Measurements from ENCODE around the gene CRYZL1.
A peak's percentile ranks its signal among the peaks of the same experiment; 100 is the strongest.
"Not testable (repeated sequence)": the region's sequence is repeated elsewhere in the genome, so short reads cannot be mapped to it uniquely, and the experiment has no call there.

CRYZL1 gene

DNA sequence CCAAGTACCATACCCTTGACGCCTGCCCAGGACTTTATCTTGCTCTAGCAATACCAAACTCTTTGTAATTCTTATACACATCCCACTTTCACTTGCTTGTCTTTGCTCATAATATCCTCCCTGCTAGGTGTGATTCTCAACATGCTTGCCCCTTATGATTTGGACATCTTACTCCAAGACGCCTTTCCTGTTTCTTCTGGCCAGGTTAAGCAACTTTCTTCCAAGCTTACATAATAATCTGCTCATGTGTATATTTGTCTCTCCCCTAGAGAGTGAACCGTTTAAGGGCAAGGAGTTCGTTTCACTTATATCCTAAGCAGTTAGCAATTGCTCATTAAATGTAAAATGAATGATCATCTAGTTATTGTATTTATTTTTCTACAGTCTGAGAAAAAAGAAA is 21.8 kb downstream of the CRYZL1 start:
- no peak overlapping the region for H2AK5ac ChIP-seq (ENCODE audit: low read depth, low read length)
- no peak overlapping the region for H2BK12ac ChIP-seq (ENCODE audit: low read length)
- no peaks in the 10 kb centered on the region for H3K79me1 ChIP-seq (ENCODE audit: low read depth, low read length)
- no peak overlapping the region for H2BK120ac ChIP-seq (ENCODE audit: low read depth, low read length)
- H3K9ac ChIP-seq (ENCODE audit: low read depth, low read length, poor library complexity): no peak overlapping the region
- H3K23ac ChIP-seq (ENCODE audit: low read depth, low read length, poor library complexity): no peak overlapping the region
- H2AFZ ChIP-seq (ENCODE audit: low read length): no peak overlapping the region
- H3K27me3 ChIP-seq (ENCODE audit: control insufficient read depth in 3 of 3, insufficient read depth in 3 of 3, low read depth in 1 of 3, low read length in 3 of 3): no peaks in the 10 kb centered on the region
- no peak overlapping the region for H2BK15ac ChIP-seq (ENCODE audit: low read length)
- H3K4me3 ChIP-seq (ENCODE audit: low read length in 2 of 2): no peak overlapping the region
- no peak overlapping the region for H3K4me2 ChIP-seq (ENCODE audit: insufficient read depth, low read length, poor library complexity, severe bottlenecking)
- no CpG with 5 or more reads among the region's 4 CpGs for WGBS, 2 donors (ENCODE audit: extremely low coverage in 2 of 2, insufficient read length in 2 of 2, insufficient replicate concordance in 1 of 2)
- peaks cover 3 to 78% of the 10 kb centered on the region in 2 donors for H3K36me3 ChIP-seq (replicated peaks in 1 of 2; ENCODE audit: control insufficient read depth in 2 of 2, insufficient read depth in 2 of 2, low read length in 2 of 2)
- no peak overlapping the region for H4K8ac ChIP-seq (ENCODE audit: low read depth, low read length)
- no peak for DNase-seq (ENCODE audit: low spot score)
- H3K4me1 ChIP-seq (ENCODE audit: control insufficient read depth in 2 of 2, insufficient read depth in 1 of 2, low read depth in 1 of 2, low read length in 2 of 2): peaks cover 4 to 7% of the 10 kb centered on the region in 2 donors
- no peak overlapping the region for H3K14ac ChIP-seq (ENCODE audit: low read length)
- H3K9me3 ChIP-seq (replicated peaks in 1 of 2; ENCODE audit: control insufficient read depth in 2 of 2, insufficient read depth in 1 of 2, low read depth in 1 of 2, low read length in 2 of 2): peaks cover 0 to 1% of the 10 kb centered on the region in 2 donors
- no peak overlapping the region for H2BK5ac ChIP-seq (ENCODE audit: low read length)
- no peak overlapping the region for H3K18ac ChIP-seq (ENCODE audit: low read length)
- H4K91ac ChIP-seq (ENCODE audit: low read depth, low read length, poor library complexity): no peak overlapping the region
- no peak overlapping the region for H3K4ac ChIP-seq (ENCODE audit: low read length)
- H3K27ac ChIP-seq (replicated peaks; ENCODE audit: low read length): no peak overlapping the region

DNA sequence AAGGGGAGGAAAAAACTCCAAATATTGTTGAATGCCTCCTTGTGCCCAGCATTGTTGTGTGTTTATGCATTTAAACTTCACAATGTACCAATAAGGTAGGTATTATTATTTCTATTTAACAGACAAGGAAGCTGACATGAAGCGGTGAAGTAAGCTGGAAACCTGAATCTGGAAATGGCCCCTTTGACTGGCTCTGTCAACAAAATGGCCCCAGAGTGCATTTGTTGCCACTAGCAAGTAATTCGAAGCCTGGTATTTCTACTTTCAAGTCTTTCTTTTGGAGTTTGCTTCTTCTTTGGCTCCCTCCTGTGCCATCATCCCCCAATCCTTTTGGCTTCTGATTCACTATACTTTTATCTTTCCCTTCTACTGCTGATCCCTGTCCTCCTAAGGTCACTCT is 23.1 kb downstream of the CRYZL1 start:
- Histone ChIP-seq H3K36me3 (replicated peaks in 1 of 2; ENCODE audit: control insufficient read depth in 2 of 2, insufficient read depth in 2 of 2, low read length in 2 of 2) (peaks cover 5 to 75% of the 10 kb centered on the region in 2 donors), H2BK5ac (ENCODE audit: low read length) (no peak overlapping the region), H2BK12ac (ENCODE audit: low read length) (no peak overlapping the region), H3K4me2 (ENCODE audit: insufficient read depth, low read length, poor library complexity, severe bottlenecking) (no peak overlapping the region), H3K4ac (ENCODE audit: low read length) (no peak overlapping the region), H2BK15ac (ENCODE audit: low read length) (no peak overlapping the region), H2AFZ (ENCODE audit: low read length) (no peak overlapping the region), H3K9me3 (replicated peaks in 1 of 2; ENCODE audit: control insufficient read depth in 2 of 2, insufficient read depth in 1 of 2, low read depth in 1 of 2, low read length in 2 of 2) (peaks cover 0 to 1% of the 10 kb centered on the region in 2 donors), H4K8ac (ENCODE audit: low read depth, low read length) (no peak overlapping the region), H3K27me3 (ENCODE audit: control insufficient read depth in 3 of 3, insufficient read depth in 3 of 3, low read depth in 1 of 3, low read length in 3 of 3) (no peaks in the 10 kb centered on the region), H3K27ac (replicated peaks; ENCODE audit: low read length) (peak overlapping the region; percentile 73), H2AK5ac (ENCODE audit: low read depth, low read length) (no peak overlapping the region), H3K79me1 (ENCODE audit: low read depth, low read length) (no peaks in the 10 kb centered on the region), H3K4me1 (ENCODE audit: control insufficient read depth in 2 of 2, insufficient read depth in 1 of 2, low read depth in 1 of 2, low read length in 2 of 2) (peaks cover 4 to 7% of the 10 kb centered on the region in 2 donors), H3K23ac (ENCODE audit: low read depth, low read length, poor library complexity) (no peak overlapping the region), H2BK120ac (ENCODE audit: low read depth, low read length) (no peak overlapping the region), H3K14ac (ENCODE audit: low read length) (no peak overlapping the region), H3K9ac (ENCODE audit: low read depth, low read length, poor library complexity) (no peak overlapping the region), H3K4me3 (ENCODE audit: low read length in 2 of 2) (no peak overlapping the region), H4K91ac (ENCODE audit: low read depth, low read length, poor library complexity) (no peak overlapping the region), H3K18ac (ENCODE audit: low read length) (no peak overlapping the region)
- DNase-seq (ENCODE audit: low spot score): no peak
- whole genome bisulfite sequencing, 2 donors (ENCODE audit: extremely low coverage in 2 of 2, insufficient read length in 2 of 2, insufficient replicate concordance in 1 of 2): no CpG with 5 or more reads among the region's 2 CpGs

DNA sequence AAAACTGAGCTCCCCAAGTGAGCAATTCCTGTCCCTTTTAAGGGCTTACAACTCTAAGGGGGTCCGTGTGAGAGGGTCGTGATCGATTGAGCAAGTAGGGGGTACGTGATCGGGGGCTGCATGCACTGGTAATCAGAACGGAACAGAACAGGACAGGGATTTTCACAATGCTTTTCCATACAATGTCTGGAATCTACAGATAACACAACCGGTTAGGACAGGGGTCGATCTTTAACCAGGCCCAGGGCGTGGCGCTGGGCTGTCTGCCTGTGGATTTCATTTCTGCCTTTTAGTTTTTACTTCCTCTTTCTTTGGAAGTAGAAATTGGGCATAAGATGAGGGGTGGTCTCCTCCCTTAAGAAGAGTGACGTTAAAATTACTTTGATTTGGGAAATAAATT is 24.0 kb downstream of the CRYZL1 start:
- not testable (repeated sequence) for H3K18ac ChIP-seq (ENCODE audit: low read length); H3K4me1 ChIP-seq (ENCODE audit: control insufficient read depth in 2 of 2, insufficient read depth in 1 of 2, low read depth in 1 of 2, low read length in 2 of 2); H3K9me3 ChIP-seq (replicated peaks in 1 of 2; ENCODE audit: control insufficient read depth in 2 of 2, insufficient read depth in 1 of 2, low read depth in 1 of 2, low read length in 2 of 2); H2BK15ac ChIP-seq (ENCODE audit: low read length); H4K91ac ChIP-seq (ENCODE audit: low read depth, low read length, poor library complexity); H3K4me2 ChIP-seq (ENCODE audit: insufficient read depth, low read length, poor library complexity, severe bottlenecking); H3K4ac ChIP-seq (ENCODE audit: low read length); H2AK5ac ChIP-seq (ENCODE audit: low read depth, low read length); H3K9ac ChIP-seq (ENCODE audit: low read depth, low read length, poor library complexity); H2BK5ac ChIP-seq (ENCODE audit: low read length); H2BK12ac ChIP-seq (ENCODE audit: low read length); DNase-seq (ENCODE audit: low spot score); H3K27ac ChIP-seq (replicated peaks; ENCODE audit: low read length); H2AFZ ChIP-seq (ENCODE audit: low read length); H3K4me3 ChIP-seq (ENCODE audit: low read length in 2 of 2); H3K23ac ChIP-seq (ENCODE audit: low read depth, low read length, poor library complexity); H3K14ac ChIP-seq (ENCODE audit: low read length); H2BK120ac ChIP-seq (ENCODE audit: low read depth, low read length); H3K79me1 ChIP-seq (ENCODE audit: low read depth, low read length); H4K8ac ChIP-seq (ENCODE audit: low read depth, low read length); H3K27me3 ChIP-seq (ENCODE audit: control insufficient read depth in 3 of 3, insufficient read depth in 3 of 3, low read depth in 1 of 3, low read length in 3 of 3)
- peaks cover 7 to 78% of the 10 kb centered on the region in 2 donors for H3K36me3 ChIP-seq (replicated peaks in 1 of 2; ENCODE audit: control insufficient read depth in 2 of 2, insufficient read depth in 2 of 2, low read length in 2 of 2)
- no CpG with 5 or more reads among the region's 11 CpGs for WGBS, 2 donors (ENCODE audit: extremely low coverage in 2 of 2, insufficient read length in 2 of 2, insufficient replicate concordance in 1 of 2)

DNA sequence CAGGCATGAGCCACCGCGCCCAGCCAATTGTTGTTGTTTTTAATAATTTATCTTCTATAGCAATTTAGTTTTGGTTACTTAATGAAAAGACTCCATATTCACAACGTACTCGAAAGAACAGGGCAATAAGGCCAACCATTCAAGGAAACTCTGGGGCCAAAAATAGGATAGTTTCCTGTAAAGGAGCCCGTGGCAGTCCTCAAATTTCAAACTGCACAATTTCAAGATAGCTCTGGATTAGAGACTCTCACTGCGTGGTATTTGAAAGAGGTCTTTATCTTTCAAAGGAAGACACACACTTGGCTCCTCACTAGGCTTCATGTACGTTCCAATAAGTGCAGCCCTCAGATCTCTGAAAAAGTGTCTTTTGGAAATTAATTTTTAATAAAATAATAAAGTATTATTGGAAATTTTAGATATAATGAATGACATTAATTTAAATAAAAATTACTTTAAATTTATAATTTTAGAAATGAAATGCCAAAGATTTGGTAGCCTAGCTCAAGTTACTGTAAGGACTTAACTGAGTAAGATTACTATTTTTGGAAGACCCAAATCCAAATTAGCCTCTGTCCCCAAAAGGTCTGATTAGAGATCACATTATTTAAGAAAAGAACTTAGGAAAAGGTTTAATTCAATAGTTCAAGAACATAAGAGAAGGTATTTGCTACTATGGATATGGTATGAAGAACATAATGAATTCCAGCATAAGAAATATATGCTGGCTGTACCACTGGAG is 30.4 kb downstream of the CRYZL1 start:
- Histone ChIP-seq H3K79me1 (ENCODE audit: low read depth, low read length) (no peaks in the 10 kb centered on the region), H3K14ac (ENCODE audit: low read length) (no peak overlapping the region), H4K8ac (ENCODE audit: low read depth, low read length) (no peak overlapping the region), H3K9ac (ENCODE audit: low read depth, low read length, poor library complexity) (no peak overlapping the region), H3K27me3 (ENCODE audit: control insufficient read depth in 3 of 3, insufficient read depth in 3 of 3, low read depth in 1 of 3, low read length in 3 of 3) (no peaks in the 10 kb centered on the region), H3K18ac (ENCODE audit: low read length) (no peak overlapping the region), H2BK12ac (ENCODE audit: low read length) (no peak overlapping the region), H3K4ac (ENCODE audit: low read length) (no peak overlapping the region), H2AFZ (ENCODE audit: low read length) (no peak overlapping the region), H3K9me3 (replicated peaks in 1 of 2; ENCODE audit: control insufficient read depth in 2 of 2, insufficient read depth in 1 of 2, low read depth in 1 of 2, low read length in 2 of 2) (no peaks in the 10 kb centered on the region), H2BK5ac (ENCODE audit: low read length) (no peak overlapping the region), H2BK15ac (ENCODE audit: low read length) (no peak overlapping the region), H4K91ac (ENCODE audit: low read depth, low read length, poor library complexity) (no peak overlapping the region), H3K4me3 (ENCODE audit: low read length in 2 of 2) (no peak overlapping the region), H3K36me3 (replicated peaks in 1 of 2; ENCODE audit: control insufficient read depth in 2 of 2, insufficient read depth in 2 of 2, low read length in 2 of 2) (peaks cover 4 to 76% of the 10 kb centered on the region in 2 donors), H2BK120ac (ENCODE audit: low read depth, low read length) (no peak overlapping the region), H3K23ac (ENCODE audit: low read depth, low read length, poor library complexity) (no peak overlapping the region), H3K4me2 (ENCODE audit: insufficient read depth, low read length, poor library complexity, severe bottlenecking) (no peak overlapping the region), H3K27ac (replicated peaks; ENCODE audit: low read length) (no peak overlapping the region), H3K4me1 (ENCODE audit: control insufficient read depth in 2 of 2, insufficient read depth in 1 of 2, low read depth in 1 of 2, low read length in 2 of 2) (no peaks in the 10 kb centered on the region), H2AK5ac (ENCODE audit: low read depth, low read length) (no peak overlapping the region)
- WGBS, 2 donors (ENCODE audit: extremely low coverage in 2 of 2, insufficient read length in 2 of 2, insufficient replicate concordance in 1 of 2): no CpG with 5 or more reads among the region's 7 CpGs
- DNase-seq (ENCODE audit: low spot score): no peak
